ENCODE measurements around the gene ADCYAP1R1.

The ADCYAP1R1 gene

DNA sequence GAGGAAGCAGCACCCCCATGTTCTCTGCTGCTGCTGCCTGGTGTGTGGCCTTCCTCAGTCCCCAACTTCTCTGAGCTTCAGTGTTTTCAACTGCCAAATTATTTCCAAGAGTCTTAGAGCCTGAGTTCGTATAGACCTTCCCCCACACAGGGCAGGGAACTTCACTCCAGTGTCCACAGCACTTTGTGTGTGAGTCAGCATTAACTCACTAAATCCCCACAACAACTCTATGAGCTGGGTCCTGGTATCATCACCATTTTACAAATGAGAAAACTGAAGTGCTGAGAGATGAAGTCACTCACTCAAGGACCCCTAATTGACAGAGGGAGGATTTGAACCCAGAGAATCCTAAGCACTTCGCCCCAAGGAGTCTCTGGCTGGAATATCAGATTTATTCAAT, 48.3 kb downstream of the ADCYAP1R1 start:
- FAIRE-seq (no peak), DNase-seq (ENCODE audit: insufficient read length, low spot score) (no peak)
- TF ChIP-seq POLR2A (IDR thresholded peaks at IDR 0.05; ENCODE audit: low read depth, low read length) (no peak), PAX5 (IDR thresholded peaks at IDR 0.05; ENCODE audit: insufficient read depth, low read length, severe bottlenecking) (no peak), POLR2AphosphoS5 (IDR thresholded peaks at IDR 0.05; ENCODE audit: low read depth, low read length) (no peak), TAF1 (IDR thresholded peaks at IDR 0.05; ENCODE audit: low read depth, low read length) (no peak)

DNA sequence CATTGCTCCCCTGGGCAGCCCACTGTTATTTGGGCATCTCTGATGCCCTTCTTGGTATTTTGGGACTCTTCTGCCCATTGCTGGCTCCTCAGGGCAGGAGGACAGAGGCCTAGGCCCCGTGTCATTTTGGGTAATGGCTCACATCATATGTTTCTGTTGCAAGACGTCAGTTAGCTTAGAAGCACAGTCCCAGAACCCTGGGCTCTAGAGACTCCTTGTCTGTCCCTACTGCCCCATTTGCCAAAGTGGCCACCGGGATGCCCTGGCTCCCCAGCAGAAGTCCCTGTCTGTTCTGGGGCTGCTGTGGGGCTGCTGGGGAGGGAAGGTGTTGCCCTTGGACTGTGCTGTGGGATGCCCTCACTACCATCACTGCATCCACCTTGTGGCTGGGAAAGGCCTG, 48.8 kb downstream of the ADCYAP1R1 start:
- TF ChIP-seq TAF1 (IDR thresholded peaks at IDR 0.05; ENCODE audit: low read depth, low read length), result no peak
- no peak for TF ChIP-seq POLR2AphosphoS5 (IDR thresholded peaks at IDR 0.05; ENCODE audit: low read depth, low read length)
- TF ChIP-seq POU2F2 (IDR thresholded peaks at IDR 0.05; ENCODE audit: low read depth, low read length), result no peak
- no peak for TF ChIP-seq PAX5 (IDR thresholded peaks at IDR 0.05; ENCODE audit: insufficient read depth, low read length, severe bottlenecking)
- no peak for TF ChIP-seq SPI1 (IDR thresholded peaks at IDR 0.05; ENCODE audit: low read depth, low read length)
- no peak for TF ChIP-seq POLR2A (IDR thresholded peaks at IDR 0.05; ENCODE audit: low read depth, low read length)
- DNase-seq (ENCODE audit: insufficient read length, low spot score) (no peak), FAIRE-seq (no peak)

DNA sequence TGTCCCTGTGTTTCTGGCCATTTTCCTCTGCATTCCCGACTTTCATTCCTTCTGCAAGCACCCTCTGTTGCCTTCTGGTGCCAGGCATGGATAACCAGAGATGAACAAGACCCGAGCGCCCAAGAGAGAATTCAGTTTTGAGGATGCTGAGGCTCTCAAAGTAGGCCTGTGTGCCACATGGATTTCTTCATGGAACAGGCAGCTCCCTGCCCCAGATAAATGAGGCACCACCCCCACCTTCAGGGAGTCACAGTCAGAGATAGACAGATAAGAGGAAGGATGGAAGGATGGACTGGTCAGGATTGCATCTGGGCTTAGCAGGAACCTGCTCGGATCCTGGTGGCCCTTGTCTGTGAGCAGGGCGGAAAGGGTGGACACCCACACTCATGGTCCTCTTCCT, 49.4 kb downstream of the ADCYAP1R1 start:
- no peak for DNase-seq (ENCODE audit: insufficient read length, low spot score)
- no peak for FAIRE-seq
- no peak for TF ChIP-seq POLR2A (IDR thresholded peaks at IDR 0.05; ENCODE audit: low read depth, low read length)
- TF ChIP-seq SPI1 (IDR thresholded peaks at IDR 0.05; ENCODE audit: low read depth, low read length), result no peak
- no peak for TF ChIP-seq POLR2AphosphoS5 (IDR thresholded peaks at IDR 0.05; ENCODE audit: low read depth, low read length)
- TF ChIP-seq TAF1 (IDR thresholded peaks at IDR 0.05; ENCODE audit: low read depth, low read length), result no peak
- TF ChIP-seq POU2F2 (IDR thresholded peaks at IDR 0.05; ENCODE audit: low read depth, low read length), result no peak
- TF ChIP-seq PAX5 (IDR thresholded peaks at IDR 0.05; ENCODE audit: insufficient read depth, low read length, severe bottlenecking), result no peak

DNA sequence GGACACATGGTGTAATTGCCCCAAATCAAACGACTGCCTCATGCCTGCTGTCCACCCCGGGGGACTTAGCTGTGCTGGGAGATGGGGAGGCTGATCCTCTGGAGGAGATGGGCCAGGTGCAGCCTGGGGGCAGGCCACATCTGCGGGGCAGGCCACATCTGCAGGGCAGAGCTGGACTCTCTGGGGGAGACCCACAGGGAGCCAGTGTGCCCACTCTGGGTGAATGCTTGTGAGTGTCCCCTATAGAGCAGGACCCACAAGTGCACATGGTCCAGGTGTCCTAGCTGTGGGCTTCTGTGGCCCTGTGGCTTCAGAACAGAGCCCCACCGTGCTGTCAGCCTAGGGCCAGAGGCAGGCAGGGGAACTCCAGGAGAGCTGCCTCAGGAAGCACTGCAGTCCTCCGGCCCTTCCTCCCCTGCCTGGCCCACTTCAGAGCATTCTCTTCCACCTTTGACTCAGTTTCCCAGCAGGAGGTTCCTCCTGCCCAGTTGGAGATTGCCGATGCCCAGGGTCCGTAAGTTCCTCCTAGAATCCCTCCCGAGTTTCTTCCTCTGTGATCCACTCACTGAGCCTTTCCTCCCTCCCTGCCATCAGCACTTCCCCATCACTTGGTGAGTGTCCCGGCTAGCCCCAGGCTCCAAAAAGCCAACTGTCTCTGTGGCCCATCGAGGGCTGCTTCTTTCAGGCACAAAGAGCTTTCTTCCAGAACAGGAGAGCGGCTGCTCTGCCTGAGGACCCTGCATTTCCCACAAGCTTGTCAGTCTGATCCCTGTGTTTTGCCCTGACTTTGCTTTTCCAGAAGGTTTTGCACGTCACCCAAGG, 50.3 kb downstream of the ADCYAP1R1 start:
- DNase-seq (ENCODE audit: insufficient read length, low spot score) (no peak), FAIRE-seq (no peak)
- no peak for TF ChIP-seq POU2F2 (IDR thresholded peaks at IDR 0.05; ENCODE audit: low read depth, low read length)
- TF ChIP-seq TAF1 (IDR thresholded peaks at IDR 0.05; ENCODE audit: low read depth, low read length), result no peak
- TF ChIP-seq PAX5 (IDR thresholded peaks at IDR 0.05; ENCODE audit: insufficient read depth, low read length, severe bottlenecking), result no peak
- no peak for TF ChIP-seq POLR2AphosphoS5 (IDR thresholded peaks at IDR 0.05; ENCODE audit: low read depth, low read length)
- TF ChIP-seq POLR2A (IDR thresholded peaks at IDR 0.05; ENCODE audit: low read depth, low read length), result no peak
- no peak for TF ChIP-seq SPI1 (IDR thresholded peaks at IDR 0.05; ENCODE audit: low read depth, low read length)

DNA sequence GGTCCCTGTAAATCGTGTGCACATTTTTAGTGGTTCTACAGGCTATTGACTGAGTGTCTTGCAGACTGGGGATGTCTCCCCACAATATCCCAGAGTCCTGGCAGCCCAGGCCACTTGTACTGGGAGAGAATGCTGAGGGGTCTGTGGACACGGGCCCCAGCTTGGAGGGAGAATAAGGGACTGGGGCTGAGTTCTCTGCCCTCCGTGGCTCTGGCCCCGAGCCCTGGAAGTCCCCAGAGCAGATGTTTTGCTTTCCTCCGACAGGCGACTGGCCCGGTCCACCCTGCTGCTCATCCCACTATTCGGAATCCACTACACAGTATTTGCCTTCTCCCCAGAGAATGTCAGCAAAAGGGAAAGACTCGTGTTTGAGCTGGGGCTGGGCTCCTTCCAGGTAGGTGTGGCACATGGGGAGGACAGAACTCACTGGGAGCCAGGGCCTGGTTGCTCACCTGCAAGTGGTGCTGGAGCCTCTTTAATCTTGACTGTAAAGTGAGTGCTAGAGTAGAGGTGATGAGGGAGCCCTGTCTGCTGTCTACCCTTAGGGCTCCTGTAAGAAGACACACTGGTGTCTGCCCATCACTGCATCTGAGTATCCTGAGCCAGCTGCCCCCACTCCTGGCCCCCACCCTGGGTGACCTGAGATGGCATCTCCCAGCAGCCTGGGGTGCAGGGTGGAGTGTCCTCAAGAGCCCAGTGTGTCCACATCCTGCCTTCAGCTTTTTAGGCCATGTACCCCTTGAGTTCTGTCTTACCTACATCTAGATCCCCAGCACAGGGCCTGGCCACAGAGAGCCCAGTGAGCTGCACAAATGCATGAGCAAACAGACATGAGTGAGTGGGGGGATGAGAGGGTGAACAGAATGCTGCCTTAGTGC, 51.1 kb downstream of the ADCYAP1R1 start:
- DNase-seq (ENCODE audit: insufficient read length, low spot score), result no peak
- no peak for TF ChIP-seq SPI1 (IDR thresholded peaks at IDR 0.05; ENCODE audit: low read depth, low read length)
- no peak for TF ChIP-seq POLR2A (IDR thresholded peaks at IDR 0.05; ENCODE audit: low read depth, low read length)
- TF ChIP-seq TAF1 (IDR thresholded peaks at IDR 0.05; ENCODE audit: low read depth, low read length), result no peak
- TF ChIP-seq POLR2AphosphoS5 (IDR thresholded peaks at IDR 0.05; ENCODE audit: low read depth, low read length), result no peak
- TF ChIP-seq PAX5 (IDR thresholded peaks at IDR 0.05; ENCODE audit: insufficient read depth, low read length, severe bottlenecking), result no peak
- TF ChIP-seq POU2F2 (IDR thresholded peaks at IDR 0.05; ENCODE audit: low read depth, low read length), result no peak
- no peak for FAIRE-seq

DNA sequence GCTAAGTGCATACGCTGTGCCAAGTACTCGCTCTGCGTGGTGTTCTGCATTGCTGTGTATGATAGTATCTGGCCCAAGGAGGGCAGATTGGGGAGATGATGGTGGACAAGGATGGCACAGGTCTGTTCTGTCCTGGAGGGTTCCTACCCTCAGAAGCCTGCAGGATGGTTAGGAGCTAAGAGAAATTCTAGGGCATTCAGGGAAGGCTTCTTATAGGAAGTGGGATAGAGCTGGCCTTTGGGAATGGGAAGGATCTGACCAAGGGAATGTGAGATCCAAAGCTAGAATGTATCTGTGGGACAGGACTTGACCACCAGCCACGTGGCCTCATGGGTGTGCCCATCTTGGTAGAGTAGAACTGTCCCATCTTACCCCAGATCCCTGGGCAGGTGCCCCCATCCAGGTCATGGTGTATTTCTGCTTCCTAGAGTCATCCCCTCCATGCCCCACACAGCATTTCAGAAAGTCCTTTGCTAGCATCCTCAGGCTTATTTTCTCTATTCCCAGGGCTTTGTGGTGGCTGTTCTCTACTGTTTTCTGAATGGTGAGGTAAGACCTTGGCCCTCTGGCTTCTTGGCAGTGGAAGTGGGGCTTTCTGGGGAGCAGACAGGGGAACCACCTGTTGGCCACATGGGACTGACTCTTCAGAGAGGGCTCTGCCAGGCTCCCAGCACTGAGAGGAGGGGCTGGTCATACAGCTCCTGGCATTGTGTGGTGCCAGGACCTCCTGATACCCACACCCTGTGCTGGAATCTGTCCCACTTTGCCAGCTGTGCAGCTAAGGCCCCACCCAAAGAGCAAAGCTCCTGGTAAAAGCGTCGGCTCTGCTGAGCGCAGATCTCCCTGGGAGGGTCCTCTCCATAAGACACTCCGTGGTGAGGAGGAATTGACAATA, 52.5 kb downstream of the ADCYAP1R1 start:
- FAIRE-seq (no peak), DNase-seq (ENCODE audit: insufficient read length, low spot score) (no peak)
- no peak for TF ChIP-seq POLR2AphosphoS5 (IDR thresholded peaks at IDR 0.05; ENCODE audit: low read depth, low read length)
- TF ChIP-seq PAX5 (IDR thresholded peaks at IDR 0.05; ENCODE audit: insufficient read depth, low read length, severe bottlenecking), result no peak
- no peak for TF ChIP-seq POLR2A (IDR thresholded peaks at IDR 0.05; ENCODE audit: low read depth, low read length)
- TF ChIP-seq TAF1 (IDR thresholded peaks at IDR 0.05; ENCODE audit: low read depth, low read length), result no peak
- TF ChIP-seq SPI1 (IDR thresholded peaks at IDR 0.05; ENCODE audit: low read depth, low read length), result no peak
- no peak for TF ChIP-seq POU2F2 (IDR thresholded peaks at IDR 0.05; ENCODE audit: low read depth, low read length)

DNA sequence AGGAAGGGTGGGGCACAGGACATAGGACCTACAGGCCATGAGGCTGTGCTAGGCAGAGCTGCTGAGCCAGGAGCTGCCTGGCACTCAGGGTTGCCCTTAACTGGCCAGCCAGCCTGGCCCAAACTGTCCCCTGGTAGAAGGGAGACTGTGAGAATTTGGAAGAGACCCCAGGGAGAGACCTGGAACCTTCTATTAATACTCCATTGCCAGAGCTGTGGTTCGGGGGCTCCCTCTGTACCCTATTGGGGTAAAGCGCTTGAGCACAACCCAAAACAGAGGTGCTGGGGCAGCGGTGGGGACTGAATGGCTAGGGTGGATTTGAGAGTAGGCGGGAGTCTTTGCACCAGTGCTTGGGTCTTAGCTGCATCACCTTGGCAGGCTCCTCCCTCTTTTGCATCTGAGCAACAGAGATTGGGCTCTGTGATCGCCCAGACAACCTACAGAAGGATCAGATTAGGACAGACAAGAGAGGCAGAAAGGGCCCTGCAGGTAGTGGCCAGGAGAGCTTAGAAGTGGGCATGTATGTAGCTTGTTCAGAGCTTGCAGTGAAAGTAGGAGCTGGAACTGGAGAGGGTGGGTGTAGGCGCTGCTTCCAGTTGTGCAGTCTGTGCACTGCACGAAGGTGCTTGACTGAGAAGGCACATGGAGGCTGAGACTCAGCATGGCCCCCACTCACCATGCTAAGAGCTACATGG, 53.3 kb downstream of the ADCYAP1R1 start:
- no peak for DNase-seq (ENCODE audit: insufficient read length, low spot score)
- FAIRE-seq, result no peak
- TF ChIP-seq TAF1 (IDR thresholded peaks at IDR 0.05; ENCODE audit: low read depth, low read length), result no peak
- no peak for TF ChIP-seq PAX5 (IDR thresholded peaks at IDR 0.05; ENCODE audit: insufficient read depth, low read length, severe bottlenecking)
- TF ChIP-seq POLR2AphosphoS5 (IDR thresholded peaks at IDR 0.05; ENCODE audit: low read depth, low read length), result no peak
- no peak for TF ChIP-seq SPI1 (IDR thresholded peaks at IDR 0.05; ENCODE audit: low read depth, low read length)
- TF ChIP-seq POU2F2 (IDR thresholded peaks at IDR 0.05; ENCODE audit: low read depth, low read length), result no peak
- TF ChIP-seq POLR2A (IDR thresholded peaks at IDR 0.05; ENCODE audit: low read depth, low read length), result no peak
